ENCODE results near the gene SKIC8. TPM values are rescaled to one million over a fixed set of nuclear protein-coding genes. Genes with fewer than 3 reads are reported as not detected.

Gene SKIC8
- total RNA-seq, 2 experiments from 2014 or later: 68.0 to 70.3 TPM

- ChIA-PET CTCF (no interaction called here), POLR2A (no interaction called here)
Observed at GRCh38 chr15:78322724-78323521, 23.5 kb upstream of the SKIC8 start.

GRCh38 chr15:78322243-78322642, 22.8 kb upstream of the SKIC8 start:
- ChIA-PET POLR2A (no interaction called here), CTCF (no interaction called here)

DNA sequence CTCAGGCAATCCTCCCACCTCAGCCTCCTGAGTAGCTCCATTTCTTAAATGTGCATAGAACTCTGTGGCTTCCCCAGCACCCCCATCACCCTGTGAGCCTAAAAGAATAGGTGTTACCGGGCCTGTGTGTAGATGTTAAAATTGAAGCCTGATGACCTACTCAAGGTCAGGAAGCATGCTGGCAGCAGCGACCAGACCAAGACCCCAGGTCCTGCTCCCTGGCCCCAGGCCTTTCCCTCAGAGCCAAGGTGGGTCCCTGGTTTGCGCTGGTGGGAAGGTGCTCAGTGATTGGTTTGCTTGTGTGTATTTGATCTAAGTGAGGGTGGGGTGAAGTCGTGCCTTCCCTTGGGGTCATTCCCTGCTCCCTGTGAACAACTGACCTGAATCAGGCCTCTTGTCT, 22.4 kb upstream of the SKIC8 start:
- CTCF ChIA-PET: no interaction called here
- POLR2A ChIA-PET: no interaction called here

GRCh38 chr15:78321041-78321570, 21.7 kb upstream of the SKIC8 start:
- POLR2A ChIA-PET: no interaction called here

DNA sequence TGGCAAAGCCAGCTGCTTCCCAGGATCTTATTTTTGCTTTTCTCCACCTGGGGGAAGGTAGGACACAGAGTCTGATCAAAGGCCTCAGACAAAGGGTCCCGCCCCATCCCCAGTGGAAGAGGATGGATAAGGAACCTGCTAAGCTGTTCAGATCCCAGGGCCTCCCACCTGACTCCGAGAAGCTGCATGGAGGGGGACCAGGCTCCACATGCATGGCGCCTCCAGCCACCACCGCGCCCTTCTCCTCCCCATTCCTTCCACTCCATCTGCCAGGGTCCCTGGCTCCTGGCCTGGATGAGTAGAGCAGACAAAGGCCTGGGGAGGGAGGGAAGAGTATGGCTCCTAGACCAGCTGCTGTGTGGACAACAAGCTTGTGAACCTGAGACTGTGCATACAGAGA, 20.8 kb upstream of the SKIC8 start:
- ChIA-PET CTCF (no interaction called here), POLR2A (no interaction called here)

More at GRCh38 chr15:78321041-78321570, 21.7 kb upstream of the SKIC8 start:
- CTCF ChIA-PET: no interaction called here

- ChIA-PET POLR2A (no interaction called here), CTCF (no interaction called here)
Observed at GRCh38 chr15:78319588-78319987, 20.2 kb upstream of the SKIC8 start.

DNA sequence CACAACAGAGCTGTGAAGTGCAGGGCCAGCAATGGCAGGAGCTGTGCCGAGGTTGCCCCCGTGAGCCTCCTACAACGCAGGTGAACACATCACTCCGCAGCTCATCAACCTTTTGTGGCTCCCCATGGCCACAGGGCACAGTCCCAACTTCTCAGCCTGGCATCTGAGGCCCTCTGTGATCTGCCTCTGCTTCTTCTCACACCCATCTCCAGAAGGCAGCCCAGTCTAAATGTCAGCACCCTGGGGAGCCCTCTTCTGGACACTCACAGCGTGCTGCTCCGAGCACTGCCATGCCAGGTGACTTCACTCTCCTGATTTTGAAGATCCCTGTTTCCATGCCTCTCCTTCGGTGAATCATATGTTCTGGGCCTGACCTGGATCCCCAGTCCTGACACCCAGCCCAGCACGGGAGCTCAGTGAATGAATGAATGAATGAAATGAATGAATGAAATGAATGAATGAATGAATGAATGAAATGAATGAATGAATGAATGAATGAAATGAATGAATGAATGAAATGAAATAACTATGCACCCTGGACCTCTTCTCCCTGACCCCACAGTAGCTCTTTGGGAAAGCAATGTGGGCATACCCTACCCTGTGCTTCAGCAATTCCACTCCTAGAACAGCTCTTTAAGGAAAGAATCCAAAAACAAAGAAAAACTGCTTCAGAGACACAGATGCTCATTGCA, 17.9 kb upstream of the SKIC8 start:
- ChIA-PET CTCF (interaction anchor here (0.5 to 1.2 kb wide), 3 partner anchors 106 to 172 kb away, joined by 3 to 4 read pairs (median 3); no protein-coding TSS in a partner anchor), POLR2A (no interaction called here)

DNA sequence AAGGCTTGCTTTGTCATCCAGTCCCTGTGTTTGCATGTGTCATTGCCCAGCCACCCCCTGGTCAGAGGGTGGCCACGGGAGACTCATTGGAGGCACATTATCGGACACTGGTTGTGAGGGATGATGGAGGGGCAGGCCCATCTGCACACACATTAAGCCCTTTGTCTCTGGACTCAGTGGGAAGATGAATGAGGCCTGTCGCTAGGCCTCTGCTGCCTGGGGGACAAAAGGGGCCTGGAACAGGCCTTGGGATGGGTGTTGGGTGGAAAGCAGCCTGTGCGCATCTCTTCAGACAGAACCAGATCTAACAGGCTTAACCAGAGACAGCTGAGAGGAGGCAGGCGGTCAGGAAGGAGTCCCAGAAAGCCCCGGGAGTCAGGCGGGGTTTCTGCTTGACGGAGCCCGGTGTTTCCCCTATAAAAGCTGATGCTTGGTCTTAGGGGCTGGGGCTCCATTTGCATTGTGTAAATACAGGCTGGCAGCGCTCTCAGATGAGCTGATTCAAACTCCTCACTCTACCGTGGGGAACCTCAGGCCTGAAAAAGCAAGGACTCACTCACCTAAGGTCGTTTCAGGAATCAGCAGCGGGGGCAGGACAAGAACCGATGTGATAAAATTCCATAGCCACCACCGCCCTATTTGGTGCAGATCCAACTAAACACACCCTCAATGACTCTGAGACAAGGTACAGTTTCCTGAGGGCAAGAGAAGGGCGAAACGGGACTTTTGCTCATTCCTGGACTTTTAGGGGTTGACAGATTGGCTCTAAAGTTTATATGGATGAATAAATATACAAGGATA, 17.1 kb upstream of the SKIC8 start:
- POLR2A ChIA-PET: no interaction called here
- CTCF ChIA-PET: interaction anchor here (0.6 to 1.2 kb wide), 2 partner anchors 107 to 172 kb away, joined by 3 to 4 read pairs; no protein-coding TSS in a partner anchor

- CTCF ChIA-PET: no interaction called here
Observed at GRCh38 chr15:78315686-78316282, 16.4 kb upstream of the SKIC8 start.

DNA sequence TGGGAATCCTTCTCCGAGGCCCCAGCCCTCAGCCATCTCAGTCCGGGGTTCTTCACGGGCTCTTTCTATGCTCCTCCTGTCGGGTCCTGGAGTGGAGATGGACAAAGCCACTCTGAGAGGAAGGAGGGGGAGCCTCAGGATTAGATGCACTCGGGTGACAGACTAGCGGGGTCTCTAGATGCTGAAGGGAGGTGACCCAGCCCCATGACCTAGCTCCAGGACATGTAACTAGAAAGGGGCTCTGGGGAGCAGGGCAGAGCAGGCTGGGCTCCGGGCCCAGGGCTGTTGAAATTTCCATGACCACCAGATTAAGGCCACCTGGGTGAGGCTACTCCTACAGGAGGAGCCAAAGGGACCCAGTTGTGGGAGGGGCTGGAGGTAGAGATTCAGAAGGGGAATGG, 14.8 kb upstream of the SKIC8 start:
- ChIA-PET CTCF (no interaction called here), POLR2A (interaction anchor here (0.6 kb wide), 1 partner anchor 260 kb away, joined by 6 read pairs; no protein-coding TSS in a partner anchor)

More at GRCh38 chr15:78315686-78316282, 16.4 kb upstream of the SKIC8 start:
- POLR2A ChIA-PET: no interaction called here

- ChIA-PET CTCF (no interaction called here), POLR2A (no interaction called here)
Observed at GRCh38 chr15:78313383-78313782, 14.0 kb upstream of the SKIC8 start.

DNA sequence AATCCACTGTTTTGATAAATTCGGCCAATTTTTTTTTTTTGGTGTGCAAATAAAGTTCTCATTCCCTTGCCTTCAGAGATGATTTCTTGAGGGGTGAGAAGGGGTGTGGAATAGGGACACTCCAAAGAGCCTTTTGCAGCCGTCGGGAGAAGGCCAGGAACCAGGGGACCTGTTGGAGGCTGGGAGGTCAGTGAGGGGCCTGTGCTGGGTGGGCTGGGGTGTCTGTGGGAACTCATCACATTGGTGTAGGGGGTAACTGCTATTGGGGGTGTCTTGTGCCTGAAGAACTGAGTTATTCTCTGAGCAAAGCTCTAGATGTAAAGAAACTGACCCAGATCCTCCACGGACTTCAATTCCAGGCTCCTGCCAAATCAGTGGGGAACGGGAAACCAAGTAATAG, 13.5 kb upstream of the SKIC8 start:
- CTCF ChIA-PET: no interaction called here
- POLR2A ChIA-PET: no interaction called here

DNA sequence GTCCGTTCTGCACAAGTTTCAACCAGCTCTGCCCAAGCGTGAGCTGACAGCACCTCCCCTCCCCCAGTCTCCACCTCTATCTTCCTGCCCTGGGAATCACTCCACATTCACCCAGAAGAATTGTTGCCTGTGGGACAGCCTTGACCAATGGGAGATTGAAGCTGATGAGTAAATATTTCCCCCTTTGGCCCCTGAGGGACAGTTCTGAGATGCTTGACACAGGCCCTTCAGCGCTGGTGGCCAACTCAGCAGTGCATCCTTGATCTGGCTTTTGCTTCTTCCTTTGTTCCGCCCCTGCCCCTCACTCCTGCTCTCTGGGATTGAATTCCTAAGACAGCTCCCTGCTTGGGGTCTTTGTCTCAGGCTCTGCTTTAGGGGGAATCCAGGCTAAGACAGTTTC, 13.1 kb upstream of the SKIC8 start:
- ChIA-PET CTCF (no interaction called here), POLR2A (no interaction called here)

- POLR2A ChIA-PET: no interaction called here
- CTCF ChIA-PET: interaction anchor here (1.2 kb wide), 1 partner anchor 112 kb away, joined by 3 read pairs; no protein-coding TSS in a partner anchor
Observed at GRCh38 chr15:78311292-78311691, 11.9 kb upstream of the SKIC8 start.

DNA sequence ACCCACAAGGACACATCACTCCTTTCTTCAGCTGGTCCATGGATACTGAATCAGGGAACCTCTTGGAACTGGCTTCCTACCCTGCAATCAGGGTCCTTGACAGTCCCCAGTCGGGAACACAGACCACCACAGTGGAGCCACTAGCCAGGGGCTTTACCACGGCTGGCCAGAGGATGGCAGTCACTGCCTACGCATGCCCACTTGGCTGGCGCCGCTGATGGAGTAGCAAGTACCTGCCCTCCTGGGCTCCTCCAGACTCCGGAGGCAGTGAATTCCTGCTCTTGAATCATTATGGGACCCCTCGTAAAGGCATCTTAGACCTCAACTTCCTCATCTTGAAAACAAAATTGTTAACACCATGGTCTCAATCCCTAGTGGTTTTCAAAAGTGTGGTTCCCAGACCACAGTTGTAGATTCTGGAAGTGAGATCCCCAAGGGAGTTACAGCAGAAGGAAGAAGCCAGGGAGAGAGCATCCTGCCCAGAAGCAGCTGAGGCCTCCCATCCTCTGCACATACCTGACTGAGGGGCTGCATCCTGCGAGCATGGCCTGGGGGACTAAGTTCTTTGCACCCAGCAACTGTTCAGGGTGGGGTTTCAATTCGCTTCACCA, 9.1 kb upstream of the SKIC8 start:
- ChIA-PET POLR2A (interaction anchor here (0.6 kb wide), 1 partner anchor 129 kb away, joined by 3 read pairs; no protein-coding TSS in a partner anchor), CTCF (interaction anchor here (1.0 to 1.5 kb wide), 5 partner anchors 11 to 115 kb away, joined by 3 to 6 read pairs (median 3); no protein-coding TSS in a partner anchor)

- CTCF ChIA-PET: interaction anchor here (1.0 to 1.5 kb wide), 4 partner anchors 10 to 115 kb away, joined by 3 to 6 read pairs (median 4); no protein-coding TSS in a partner anchor
Observed at GRCh38 chr15:78307976-78308375, 8.6 kb upstream of the SKIC8 start.

GRCh38 chr15:78306176-78306774, 6.9 kb upstream of the SKIC8 start:
- POLR2A ChIA-PET: no interaction called here
- CTCF ChIA-PET: no interaction called here

More at GRCh38 chr15:78307976-78308375, 8.6 kb upstream of the SKIC8 start:
- POLR2A ChIA-PET: interaction anchor here (0.6 to 0.7 kb wide), 2 partner anchors 8 to 130 kb away, joined by 3 to 4 read pairs; partner anchors contain the start of gene SKIC8

DNA sequence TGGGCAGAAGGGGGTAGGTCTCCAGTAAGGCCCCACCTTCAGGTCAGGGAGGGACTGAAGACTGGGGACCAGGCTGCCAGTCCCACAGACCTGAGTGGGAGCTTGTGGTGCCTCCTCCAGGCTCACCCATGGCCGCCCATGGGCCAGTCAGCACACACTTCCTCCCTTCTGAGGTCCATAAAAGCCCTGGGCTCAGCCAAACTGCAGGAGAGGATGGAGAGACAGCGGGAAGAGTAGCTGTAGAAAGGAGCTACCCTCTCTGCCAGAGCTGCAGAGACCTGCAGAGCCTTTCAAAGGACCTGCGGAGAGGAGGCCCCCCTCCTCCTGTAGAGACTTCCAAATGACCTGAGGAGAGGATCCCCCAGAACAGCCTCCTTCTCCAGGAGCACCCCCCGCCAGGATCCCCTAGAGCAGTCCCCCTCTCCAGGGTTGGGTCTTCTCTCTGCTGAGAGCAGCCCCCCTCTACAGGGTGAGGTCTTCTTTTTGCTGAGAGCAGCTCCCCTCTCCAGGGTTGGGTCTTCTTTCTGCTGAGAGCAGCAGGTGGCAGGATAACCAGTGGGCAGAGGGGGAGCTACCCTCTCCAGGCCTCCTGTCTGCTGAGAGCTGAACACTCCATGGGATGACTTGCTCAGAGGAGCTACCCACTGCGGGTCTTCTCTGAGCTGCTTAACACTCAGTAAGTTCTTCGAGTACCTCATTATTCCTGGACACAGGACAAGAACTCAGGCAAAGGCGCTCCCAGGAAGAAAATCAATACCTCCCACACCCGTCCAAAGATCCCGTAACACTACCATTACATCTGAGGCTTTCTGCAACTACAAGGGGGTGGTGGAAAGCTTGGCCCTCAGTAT, 5.0 kb upstream of the SKIC8 start:
- POLR2A ChIA-PET: no interaction called here

More for the DNA sequence above, 5.0 kb upstream of the SKIC8 start:
- CTCF ChIA-PET: no interaction called here
